GM12878 (cell line): ENCODE results near the gene CRB1. TPM values are rescaled to one million over a fixed set of nuclear protein-coding genes. Genes with fewer than 3 reads are reported as not detected.

Source experiments
- ATAC-seq: fragments of 200-7000 bp; cut with Tn5 transposase; 3 replicates; pipeline ENCODE4 v1.9.1; 2020; ENCODE audit warnings: mild to moderate bottlenecking, moderate library complexity
- BruUV-seq: library from RNA; stranded (reverse); fragments of 400-500 nt; replicated peaks from 2 replicates; lab custom pipeline; 2021; lab: Mats Ljungman, UMichigan
- CTCF ChIA-PET: fragments of 300-600 bp; sonication (Branson Sonifier 250); formaldehyde crosslinking; extraction: SDS; loops from one replicate; lab custom pipeline; 2021; ENCODE audit warnings: inconsistent platforms; lab: Yijun Ruan, JAX
- POLR2A ChIA-PET: fragments of 350-600 bp; formaldehyde crosslinking; extraction: SDS; loops from one replicate; lab custom pipeline; 2021; ENCODE audit warnings: inconsistent platforms; lab: Charles Lee
- RAD21 ChIA-PET: fragments of 300-600 bp; sonication (Branson Sonifier 250); formaldehyde crosslinking; loops from one replicate; lab custom pipeline; 2023; ENCODE audit warnings: antibody characterized with exemption; ENCODE audit not compliant: unreplicated experiment; lab: Charles Lee
- SMC1A ChIA-PET: fragments of 300-600 bp; sonication (Branson Sonifier 250); formaldehyde crosslinking; loops from one replicate; lab custom pipeline; 2023; ENCODE audit not compliant: unreplicated experiment, uncharacterized antibody; lab: Charles Lee
- DNase-seq: peaks from one replicate; pipeline ENCODE4 v3.0.0-alpha.2; 2011; ENCODE audit warnings: low read depth, low spot score
- FAIRE-seq: peaks from 3 replicates; lab custom pipeline; 2011; peaks lifted over from hg19 to GRCh38; lab: Jason Lieb, UNC
- H2AFZ ChIP-seq: 2 replicates; pipeline ENCODE4 v1.6.0; 2011; ENCODE audit warnings: low read depth, low read length, control low read depth; ENCODE audit not compliant: control insufficient read depth
- H3K27ac ChIP-seq: 2 replicates; pipeline ENCODE4 v1.5.1; 2011; ENCODE audit warnings: control low read depth; ENCODE audit not compliant: control insufficient read depth, insufficient read depth
- H3K27me3 ChIP-seq, 2 experiments: replicated peaks in 1 of 2; 2 replicates each; pipeline versions ENCODE4 v1.6.0 to v1.6.1; 2011; ENCODE audit warnings: low read length in 1 of 2; ENCODE audit not compliant: control insufficient read depth in 2 of 2, insufficient read depth in 2 of 2
- H3K36me3 ChIP-seq, 2 experiments: 2 replicates each; pipeline ENCODE4 v1.5.1; 2011; ENCODE audit warnings: low read length in 1 of 2; ENCODE audit not compliant: control insufficient read depth in 2 of 2, insufficient read depth in 2 of 2
- H3K4me1 ChIP-seq: 2 replicates; pipeline ENCODE4 v1.6.1; 2011; ENCODE audit warnings: mild to moderate bottlenecking, low read length, moderate library complexity, mixed read lengths; ENCODE audit not compliant: control insufficient read depth, insufficient read depth
- H3K4me2 ChIP-seq: 2 replicates; pipeline ENCODE4 v1.6.0; 2011; ENCODE audit warnings: control low read depth; ENCODE audit not compliant: control insufficient read depth, insufficient read depth
- H3K4me3 ChIP-seq: fragments of 200-600 bp; sonication (generic); 2 replicates; pipeline ENCODE4 v1.5.1; 2016
- H3K79me2 ChIP-seq: 2 replicates; pipeline ENCODE4 v1.6.0; 2011; ENCODE audit warnings: low read length; ENCODE audit not compliant: control insufficient read depth, insufficient read depth
- H3K9ac ChIP-seq: 2 replicates; pipeline ENCODE4 v1.8.0; 2011; ENCODE audit warnings: low read length, control low read depth, mixed read lengths; ENCODE audit not compliant: control insufficient read depth, insufficient read depth
- H3K9me3 ChIP-seq: replicated peaks from 3 replicates; pipeline ENCODE4 v1.5.1; 2011; ENCODE audit warnings: mild to moderate bottlenecking, low read length; ENCODE audit not compliant: control insufficient read depth, insufficient read depth
- H4K20me1 ChIP-seq: 2 replicates; pipeline ENCODE4 v1.6.0; 2011; ENCODE audit not compliant: control insufficient read depth, insufficient read depth
- CREM ChIP-seq: IDR thresholded peaks from 2 replicates; pipeline ENCODE4 v1.6.1; 2014; ENCODE audit warnings: antibody characterized with exemption, low read depth
- ETV6 ChIP-seq, 2 experiments: fragments of 450-650 bp in 1 of 2; IDR thresholded peaks in 1 of 2; conservative IDR thresholded peaks in 1 of 2; 2 replicates each; pipeline ENCODE4 v1.6.1; 2014; ENCODE audit warnings: antibody characterized with exemption in 1 of 2, borderline replicate concordance in 1 of 2, low read depth in 1 of 2, mild to moderate bottlenecking in 1 of 2, moderate library complexity in 1 of 2
- JUND ChIP-seq: IDR thresholded peaks from 2 replicates; pipeline ENCODE4 v1.6.1; 2012; ENCODE audit warnings: low read depth, mild to moderate bottlenecking, low read length, improper control_type of control experiment, moderate library complexity
- KDM1A ChIP-seq: fragments of 200-600 bp; sonication (generic); IDR thresholded peaks from 2 replicates; pipeline ENCODE4 v1.6.1; 2016; ENCODE audit warnings: borderline replicate concordance
- PML ChIP-seq: IDR thresholded peaks from 2 replicates; pipeline ENCODE4 v1.6.1; 2012; ENCODE audit warnings: low read length, inconsistent platforms
- WGBS: methylation state at CpG from one replicate; pipeline ENCODE4 v1.1.6; 2016; ENCODE audit warnings: low lambda C conversion rate; ENCODE audit not compliant: insufficient replicate concordance, insufficient coverage; ENCODE audit errors: missing lambda C conversion rate; 5-methylcytosine and 5-hydroxymethylcytosine counted together
- in situ Hi-C: fragments of 300-500 bp; cut with MboI; formaldehyde crosslinking; loops from 9 replicates; pipeline ENCODE4 v1.14.3; 2018; ENCODE audit warnings: mixed read lengths
- intact Hi-C: fragments of 100-400 bp; cut with micrococcal nuclease; formaldehyde crosslinking; loops from one replicate; pipeline ENCODE4 v1.14.2; 2022; ENCODE audit not compliant: unreplicated experiment
- polyA plus RNA-seq, 11 experiments: library from polyadenylated mRNA; depleted of rRNA in 4 of 11; unstranded in 6 of 11; stranded (reverse) in 5 of 11; fragments of >200 nt; fragmentation: Nextera tagmentation in 4 of 11; fragmentation: Illumina TruSeq in 1 of 11; extraction: Ambion mirVana in 4 of 11; extraction: Trizol in 1 of 11; gene quantifications; 1 replicate in 1 of 11; 2 replicates in 10 of 11; pipeline versions ENCODE4 v1.2.1 to v1.2.3, GENCODE V29; 2011 to 2016; ENCODE audit warnings: inconsistent platforms in 2 of 11, missing spikeins in 2 of 11, low read depth in 1 of 11
- total RNA-seq, 4 experiments: library from RNA; depleted of rRNA in 3 of 4; stranded (reverse); fragments of >200 nt in 3 of 4; fragmentation: Illumina TruSeq in 1 of 4; extraction: Trizol in 1 of 4; gene quantifications; 2 replicates each; pipeline versions ENCODE4 v1.2.1 to v1.2.3, GENCODE V29; 2013 to 2021
- TF ChIP-seq, protein P1 (sequence below): fragments of 450-650 bp; IDR thresholded peaks from 2 replicates; pipeline ENCODE4 v1.6.1; 2018; ENCODE audit warnings: borderline replicate concordance, mild to moderate bottlenecking; ENCODE audit not compliant: partially characterized antibody
- TF ChIP-seq, protein P2 (sequence below): fragments of 450-650 bp; IDR thresholded peaks from 2 replicates; pipeline ENCODE4 v1.6.1; 2017; ENCODE audit warnings: antibody characterized with exemption, mild to moderate bottlenecking, moderate library complexity
- TF ChIP-seq, protein P3 (sequence below): fragments of 450-650 bp; IDR thresholded peaks from 2 replicates; pipeline ENCODE4 v1.6.1; 2016; ENCODE audit warnings: mild to moderate bottlenecking, moderate library complexity, borderline replicate concordance
- TF ChIP-seq, protein P4 (sequence below): fragments of 450-650 bp; IDR thresholded peaks from 2 replicates; pipeline ENCODE4 v1.6.1; 2018; ENCODE audit warnings: mild to moderate bottlenecking, low read depth, moderate library complexity; ENCODE audit not compliant: partially characterized antibody

CRB1 gene
- total and polyA plus RNA-seq, 10 of the 15 experiments (the other 5 are each of a cell fraction or from before 2014, with no cell fraction given) = 0.06 to 0.10 (median 0.06) TPM; not detected in 7

DNA sequence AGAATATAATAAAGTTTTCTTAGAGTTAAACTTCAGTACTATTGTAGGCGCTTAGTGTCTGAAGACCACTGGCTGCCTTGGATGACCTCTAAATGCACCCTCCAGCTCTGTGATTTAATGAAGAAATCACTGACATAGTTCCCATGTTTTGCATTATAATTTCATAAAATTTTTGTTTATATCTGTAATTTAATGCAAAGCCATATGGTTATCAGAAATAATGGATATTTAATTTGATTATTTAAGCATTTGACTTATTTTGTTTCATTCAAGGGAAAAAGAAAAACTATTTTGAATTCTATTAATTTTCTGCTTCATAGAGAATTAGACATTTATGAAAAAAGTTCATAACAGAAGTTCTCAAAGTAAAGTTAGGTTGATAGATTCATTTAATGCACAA lies 18.6 kb downstream of the CRB1 start (continued):
- TF ChIP-seq, protein P1, sequence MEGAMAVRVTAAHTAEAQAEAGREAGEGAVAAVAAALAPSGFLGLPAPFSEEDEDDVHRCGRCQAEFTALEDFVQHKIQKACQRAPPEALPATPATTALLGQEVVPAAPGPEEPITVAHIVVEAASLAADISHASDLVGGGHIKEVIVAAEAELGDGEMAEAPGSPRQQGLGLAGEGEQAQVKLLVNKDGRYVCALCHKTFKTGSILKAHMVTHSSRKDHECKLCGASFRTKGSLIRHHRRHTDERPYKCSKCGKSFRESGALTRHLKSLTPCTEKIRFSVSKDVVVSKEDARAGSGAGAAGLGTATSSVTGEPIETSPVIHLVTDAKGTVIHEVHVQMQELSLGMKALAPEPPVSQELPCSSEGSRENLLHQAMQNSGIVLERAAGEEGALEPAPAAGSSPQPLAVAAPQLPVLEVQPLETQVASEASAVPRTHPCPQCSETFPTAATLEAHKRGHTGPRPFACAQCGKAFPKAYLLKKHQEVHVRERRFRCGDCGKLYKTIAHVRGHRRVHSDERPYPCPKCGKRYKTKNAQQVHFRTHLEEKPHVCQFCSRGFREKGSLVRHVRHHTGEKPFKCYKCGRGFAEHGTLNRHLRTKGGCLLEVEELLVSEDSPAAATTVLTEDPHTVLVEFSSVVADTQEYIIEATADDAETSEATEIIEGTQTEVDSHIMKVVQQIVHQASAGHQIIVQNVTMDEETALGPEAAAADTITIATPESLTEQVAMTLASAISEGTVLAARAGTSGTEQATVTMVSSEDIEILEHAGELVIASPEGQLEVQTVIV = no peak
- no peak for TF ChIP-seq JUND
- TF ChIP-seq, protein P2, sequence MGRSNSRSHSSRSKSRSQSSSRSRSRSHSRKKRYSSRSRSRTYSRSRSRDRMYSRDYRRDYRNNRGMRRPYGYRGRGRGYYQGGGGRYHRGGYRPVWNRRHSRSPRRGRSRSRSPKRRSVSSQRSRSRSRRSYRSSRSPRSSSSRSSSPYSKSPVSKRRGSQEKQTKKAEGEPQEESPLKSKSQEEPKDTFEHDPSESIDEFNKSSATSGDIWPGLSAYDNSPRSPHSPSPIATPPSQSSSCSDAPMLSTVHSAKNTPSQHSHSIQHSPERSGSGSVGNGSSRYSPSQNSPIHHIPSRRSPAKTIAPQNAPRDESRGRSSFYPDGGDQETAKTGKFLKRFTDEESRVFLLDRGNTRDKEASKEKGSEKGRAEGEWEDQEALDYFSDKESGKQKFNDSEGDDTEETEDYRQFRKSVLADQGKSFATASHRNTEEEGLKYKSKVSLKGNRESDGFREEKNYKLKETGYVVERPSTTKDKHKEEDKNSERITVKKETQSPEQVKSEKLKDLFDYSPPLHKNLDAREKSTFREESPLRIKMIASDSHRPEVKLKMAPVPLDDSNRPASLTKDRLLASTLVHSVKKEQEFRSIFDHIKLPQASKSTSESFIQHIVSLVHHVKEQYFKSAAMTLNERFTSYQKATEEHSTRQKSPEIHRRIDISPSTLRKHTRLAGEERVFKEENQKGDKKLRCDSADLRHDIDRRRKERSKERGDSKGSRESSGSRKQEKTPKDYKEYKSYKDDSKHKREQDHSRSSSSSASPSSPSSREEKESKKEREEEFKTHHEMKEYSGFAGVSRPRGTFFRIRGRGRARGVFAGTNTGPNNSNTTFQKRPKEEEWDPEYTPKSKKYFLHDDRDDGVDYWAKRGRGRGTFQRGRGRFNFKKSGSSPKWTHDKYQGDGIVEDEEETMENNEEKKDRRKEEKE = no peak
- no peak for TF ChIP-seq CREM

DNA sequence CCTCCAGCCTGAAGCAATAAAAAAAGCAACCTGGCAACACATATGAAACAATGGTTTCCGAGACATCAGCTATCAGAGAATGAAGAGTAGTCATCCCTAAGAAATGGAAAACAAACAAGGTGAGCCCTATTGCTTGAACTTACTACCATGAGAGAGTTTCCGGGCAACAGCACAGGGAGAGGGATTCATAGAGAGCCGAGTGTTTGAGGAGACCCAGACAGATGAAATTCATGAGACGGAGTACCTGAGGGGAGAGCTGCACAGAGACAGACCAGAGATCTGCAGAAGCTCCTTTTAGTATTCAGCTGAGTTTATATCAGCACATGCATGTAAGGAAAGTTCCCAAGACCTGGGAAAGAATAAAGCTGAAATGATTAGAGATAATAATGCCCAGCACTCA lies 19.8 kb downstream of the CRB1 start:
- DNase-seq = no peak
- in situ Hi-C loops (no loop called here), intact Hi-C loops (no loop called here)
- ATAC-seq = no peak
- H4K20me1 ChIP-seq = no peaks in the 10 kb centered on the region
- FAIRE-seq = no peak
- H3K4me3 ChIP-seq = no peak overlapping the region
- ChIA-PET RAD21 (no interaction called here), SMC1A (interaction anchor here (1.6 kb wide), 1 partner anchor 8 kb away, joined by 3 read pairs; no protein-coding TSS in a partner anchor), POLR2A (no interaction called here), CTCF (interaction anchor here (3.6 kb wide), 1 partner anchor 108 kb away, joined by 11 read pairs; no protein-coding TSS in a partner anchor)
- BruUV-seq = no TSS peak
- 61% methylated on average over 4 of the region's 4 CpGs for WGBS
- no peaks in the 10 kb centered on the region for H3K36me3 ChIP-seq
- no peaks in the 10 kb centered on the region for H3K27me3 ChIP-seq
- no peaks in the 10 kb centered on the region for H3K4me1 ChIP-seq
- H3K9me3 ChIP-seq = no peaks in the 10 kb centered on the region
- no peaks in the 10 kb centered on the region for H3K79me2 ChIP-seq
- H2AFZ ChIP-seq = no peak overlapping the region
- no peak overlapping the region for H3K4me2 ChIP-seq
- H3K27ac ChIP-seq = no peak overlapping the region
- no peak overlapping the region for H3K9ac ChIP-seq
- TF ChIP-seq PML = no peak
- TF ChIP-seq ETV6 (conservative IDR thresholded peaks at IDR 0.05 in 1 of 2, IDR thresholded peaks at IDR 0.05 in 1 of 2; ENCODE audit: borderline replicate concordance in 1 of 2, low read depth in 1 of 2) = no peak
- TF ChIP-seq, protein P3, sequence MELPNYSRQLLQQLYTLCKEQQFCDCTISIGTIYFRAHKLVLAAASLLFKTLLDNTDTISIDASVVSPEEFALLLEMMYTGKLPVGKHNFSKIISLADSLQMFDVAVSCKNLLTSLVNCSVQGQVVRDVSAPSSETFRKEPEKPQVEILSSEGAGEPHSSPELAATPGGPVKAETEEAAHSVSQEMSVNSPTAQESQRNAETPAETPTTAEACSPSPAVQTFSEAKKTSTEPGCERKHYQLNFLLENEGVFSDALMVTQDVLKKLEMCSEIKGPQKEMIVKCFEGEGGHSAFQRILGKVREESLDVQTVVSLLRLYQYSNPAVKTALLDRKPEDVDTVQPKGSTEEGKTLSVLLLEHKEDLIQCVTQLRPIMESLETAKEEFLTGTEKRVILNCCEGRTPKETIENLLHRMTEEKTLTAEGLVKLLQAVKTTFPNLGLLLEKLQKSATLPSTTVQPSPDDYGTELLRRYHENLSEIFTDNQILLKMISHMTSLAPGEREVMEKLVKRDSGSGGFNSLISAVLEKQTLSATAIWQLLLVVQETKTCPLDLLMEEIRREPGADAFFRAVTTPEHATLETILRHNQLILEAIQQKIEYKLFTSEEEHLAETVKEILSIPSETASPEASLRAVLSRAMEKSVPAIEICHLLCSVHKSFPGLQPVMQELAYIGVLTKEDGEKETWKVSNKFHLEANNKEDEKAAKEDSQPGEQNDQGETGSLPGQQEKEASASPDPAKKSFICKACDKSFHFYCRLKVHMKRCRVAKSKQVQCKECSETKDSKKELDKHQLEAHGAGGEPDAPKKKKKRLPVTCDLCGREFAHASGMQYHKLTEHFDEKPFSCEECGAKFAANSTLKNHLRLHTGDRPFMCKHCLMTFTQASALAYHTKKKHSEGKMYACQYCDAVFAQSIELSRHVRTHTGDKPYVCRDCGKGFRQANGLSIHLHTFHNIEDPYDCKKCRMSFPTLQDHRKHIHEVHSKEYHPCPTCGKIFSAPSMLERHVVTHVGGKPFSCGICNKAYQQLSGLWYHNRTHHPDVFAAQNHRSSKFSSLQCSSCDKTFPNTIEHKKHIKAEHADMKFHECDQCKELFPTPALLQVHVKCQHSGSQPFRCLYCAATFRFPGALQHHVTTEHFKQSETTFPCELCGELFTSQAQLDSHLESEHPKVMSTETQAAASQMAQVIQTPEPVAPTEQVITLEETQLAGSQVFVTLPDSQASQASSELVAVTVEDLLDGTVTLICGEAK = no peak
- TF ChIP-seq, protein P4, sequence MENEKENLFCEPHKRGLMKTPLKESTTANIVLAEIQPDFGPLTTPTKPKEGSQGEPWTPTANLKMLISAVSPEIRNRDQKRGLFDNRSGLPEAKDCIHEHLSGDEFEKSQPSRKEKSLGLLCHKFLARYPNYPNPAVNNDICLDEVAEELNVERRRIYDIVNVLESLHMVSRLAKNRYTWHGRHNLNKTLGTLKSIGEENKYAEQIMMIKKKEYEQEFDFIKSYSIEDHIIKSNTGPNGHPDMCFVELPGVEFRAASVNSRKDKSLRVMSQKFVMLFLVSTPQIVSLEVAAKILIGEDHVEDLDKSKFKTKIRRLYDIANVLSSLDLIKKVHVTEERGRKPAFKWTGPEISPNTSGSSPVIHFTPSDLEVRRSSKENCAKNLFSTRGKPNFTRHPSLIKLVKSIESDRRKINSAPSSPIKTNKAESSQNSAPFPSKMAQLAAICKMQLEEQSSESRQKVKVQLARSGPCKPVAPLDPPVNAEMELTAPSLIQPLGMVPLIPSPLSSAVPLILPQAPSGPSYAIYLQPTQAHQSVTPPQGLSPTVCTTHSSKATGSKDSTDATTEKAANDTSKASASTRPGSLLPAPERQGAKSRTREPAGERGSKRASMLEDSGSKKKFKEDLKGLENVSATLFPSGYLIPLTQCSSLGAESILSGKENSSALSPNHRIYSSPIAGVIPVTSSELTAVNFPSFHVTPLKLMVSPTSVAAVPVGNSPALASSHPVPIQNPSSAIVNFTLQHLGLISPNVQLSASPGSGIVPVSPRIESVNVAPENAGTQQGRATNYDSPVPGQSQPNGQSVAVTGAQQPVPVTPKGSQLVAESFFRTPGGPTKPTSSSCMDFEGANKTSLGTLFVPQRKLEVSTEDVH = no peak
- no peak for TF ChIP-seq KDM1A
